Fibroblast of the aortic adventitia (primary cell): ENCODE measurements around the gene MYCBPAP. TPM values are rescaled to one million over a fixed set of nuclear protein-coding genes. Genes with fewer than 3 reads are reported as not detected.
A peak's percentile ranks its signal among the peaks of the same experiment; 100 is the strongest.

Experiments used
- DNase-seq: peaks from one replicate; pipeline ENCODE4 v3.0.0-alpha.2; 2010; ENCODE audit warnings: low read depth
- H3K4me3 ChIP-seq: 2 replicates; pipeline ENCODE4 v1.5.1; 2011; ENCODE audit warnings: low read depth, mild to moderate bottlenecking, control low read depth, low read length, moderate library complexity
- CTCF ChIP-seq: IDR thresholded peaks from 2 replicates; pipeline ENCODE4 v1.5.1; 2011; ENCODE audit warnings: mild to moderate bottlenecking, low read length, control low read depth, inconsistent platforms; ENCODE audit not compliant: insufficient read depth
- total RNA-seq: library from RNA; depleted of rRNA; stranded (reverse); fragments of >200 nt; gene quantifications from 2 replicates; pipeline ENCODE4 v1.2.3, GENCODE V29; 2012; ENCODE audit warnings: low replicate concordance

Gene MYCBPAP
- total RNA-seq, 1 donor, result 0.99 TPM

- DNase-seq, result no peak
- TF ChIP-seq CTCF, result no peak
- H3K4me3 ChIP-seq, result no peak overlapping the region
Observed at GRCh38 chr17:50556803-50557202, 48.6 kb downstream of the MYCBPAP start.

GRCh38 chr17:50557630-50558029 is 49.4 kb downstream of the MYCBPAP start:
- no peak for DNase-seq
- no peak overlapping the region for H3K4me3 ChIP-seq
- TF ChIP-seq CTCF, result no peak

- H3K4me3 ChIP-seq, result no peak overlapping the region
- no peak for DNase-seq
- no peak for TF ChIP-seq CTCF
Observed at GRCh38 chr17:50558091-50558490, 49.9 kb downstream of the MYCBPAP start.

- no peak for TF ChIP-seq CTCF
- no peak for DNase-seq
- H3K4me3 ChIP-seq, result no peak overlapping the region
Observed at GRCh38 chr17:50558581-50558940, 50.3 kb downstream of the MYCBPAP start.

GRCh38 chr17:50558941-50559614 is 50.8 kb downstream of the MYCBPAP start:
- no peak for TF ChIP-seq CTCF
- DNase-seq, result no peak
- no peak overlapping the region for H3K4me3 ChIP-seq

- DNase-seq, result peak; percentile 32
- TF ChIP-seq CTCF, result no peak
- H3K4me3 ChIP-seq, result peak overlapping the region; percentile 53
Observed at GRCh38 chr17:50559674-50560184, 51.5 kb downstream of the MYCBPAP start.
